ENCODE measurements around the gene PDZD2.
"Not testable (repeated sequence)": the region's sequence is repeated elsewhere in the genome, so short reads cannot be mapped to it uniquely, and the experiment has no call there.

PDZD2 gene

DNA sequence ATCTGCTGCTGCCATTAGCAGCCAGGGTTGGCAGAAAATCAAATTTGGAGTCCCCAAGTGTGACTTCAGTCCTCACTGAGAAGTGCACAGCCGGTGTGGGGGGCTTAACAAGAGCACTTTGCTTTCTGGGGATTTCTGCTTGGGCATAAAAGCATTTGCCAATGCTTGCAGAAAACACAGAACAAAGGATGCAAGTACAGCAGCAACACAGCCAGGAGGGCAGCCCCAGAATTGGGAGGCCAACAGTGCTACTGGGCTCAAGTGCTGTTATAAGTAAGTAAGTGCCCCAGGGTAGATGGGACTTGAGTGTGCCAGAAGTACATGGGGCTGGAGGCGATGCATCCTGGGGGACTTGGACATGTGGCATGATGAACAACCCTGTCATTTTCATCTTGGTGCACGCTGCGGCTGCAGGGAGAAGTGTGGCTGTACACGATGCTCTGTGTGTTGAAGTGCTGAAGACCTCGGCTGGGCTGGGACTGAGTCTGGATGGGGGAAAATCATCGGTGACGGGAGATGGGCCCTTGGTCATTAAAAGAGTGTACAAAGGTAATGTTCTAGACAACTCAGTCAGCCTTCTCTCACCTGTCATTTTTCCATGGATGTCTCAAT, 461.9 kb downstream of the PDZD2 start:
- no peak for DNase-seq (ENCODE audit: low read depth in 2 of 2)

DNA sequence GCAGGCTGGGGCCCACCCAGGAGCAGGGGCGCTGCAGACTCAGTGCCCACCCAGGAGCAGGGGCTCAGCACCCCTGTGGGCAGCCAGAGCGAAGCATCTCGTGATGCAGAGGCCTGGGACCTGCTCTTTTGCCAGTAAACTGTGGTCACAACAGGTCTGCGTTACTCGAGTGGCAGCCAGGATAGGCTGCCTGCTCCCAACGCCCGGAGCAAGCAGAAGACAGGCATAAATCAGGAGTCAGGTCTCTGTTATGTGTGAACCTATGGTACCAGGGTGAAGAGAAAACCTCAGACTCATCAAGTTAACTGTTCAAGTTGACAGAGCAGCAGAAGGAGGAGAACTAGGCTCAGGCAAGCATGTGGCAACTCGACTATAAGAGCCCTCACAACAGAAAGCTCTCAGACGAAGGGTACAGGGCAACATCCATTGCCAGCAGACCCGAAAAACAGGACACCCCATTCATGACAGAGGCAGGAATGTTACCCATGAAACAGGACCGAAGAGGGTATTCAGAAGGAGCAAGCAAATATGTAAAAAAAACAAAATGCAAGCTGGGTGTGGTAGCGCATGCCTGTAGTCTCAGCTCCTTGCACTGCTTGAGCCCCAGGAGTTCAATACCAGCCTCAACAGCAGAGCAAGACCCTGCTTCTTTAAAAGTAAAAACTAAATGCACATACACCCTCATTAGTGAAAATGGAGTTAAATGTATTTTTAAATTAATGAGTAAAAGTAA, 463.5 kb downstream of the PDZD2 start:
- DNase-seq (ENCODE audit: low read depth in 2 of 2), result no peak

DNA sequence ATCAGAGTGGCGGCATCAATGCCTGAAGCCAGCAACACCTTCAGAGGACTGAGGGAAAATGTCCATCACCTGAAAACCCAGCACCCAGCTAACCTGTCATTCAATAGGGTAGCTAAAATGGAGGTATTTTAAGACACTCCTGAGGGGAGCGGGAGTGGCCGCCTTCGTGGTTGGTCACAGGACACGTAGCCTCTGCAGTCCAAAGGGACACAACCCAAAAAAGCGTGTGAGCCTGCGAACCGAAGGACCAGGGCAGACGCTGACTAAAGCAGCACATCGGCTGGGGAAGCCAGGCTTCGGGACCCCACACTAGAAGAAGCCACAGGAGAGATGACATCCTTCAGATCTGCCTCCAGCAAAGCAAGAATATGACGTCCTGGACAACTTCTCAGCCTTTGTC, 464.6 kb downstream of the PDZD2 start:
- no peak for DNase-seq (ENCODE audit: low read depth in 2 of 2)

DNA sequence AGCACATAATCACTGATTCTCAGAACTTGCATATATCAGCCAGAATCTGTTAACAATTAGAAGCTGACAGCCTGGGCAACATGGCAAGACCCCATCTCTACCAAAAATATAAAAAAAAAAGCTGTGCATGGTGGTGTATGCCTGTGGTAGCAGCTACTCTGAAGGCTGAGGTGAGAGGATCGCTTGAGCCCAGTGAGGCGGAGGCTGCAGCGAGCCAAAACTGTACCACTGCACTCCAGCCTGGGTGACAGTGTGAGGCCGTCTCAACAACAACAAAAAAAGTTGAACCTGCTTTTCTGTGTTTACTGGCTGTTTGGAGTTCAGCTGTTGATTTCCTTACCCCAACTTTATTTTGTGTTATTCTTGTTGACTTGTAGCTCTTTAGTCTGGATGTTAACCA, 468.4 kb downstream of the PDZD2 start:
- no peak for DNase-seq (ENCODE audit: low read depth in 2 of 2)

DNA sequence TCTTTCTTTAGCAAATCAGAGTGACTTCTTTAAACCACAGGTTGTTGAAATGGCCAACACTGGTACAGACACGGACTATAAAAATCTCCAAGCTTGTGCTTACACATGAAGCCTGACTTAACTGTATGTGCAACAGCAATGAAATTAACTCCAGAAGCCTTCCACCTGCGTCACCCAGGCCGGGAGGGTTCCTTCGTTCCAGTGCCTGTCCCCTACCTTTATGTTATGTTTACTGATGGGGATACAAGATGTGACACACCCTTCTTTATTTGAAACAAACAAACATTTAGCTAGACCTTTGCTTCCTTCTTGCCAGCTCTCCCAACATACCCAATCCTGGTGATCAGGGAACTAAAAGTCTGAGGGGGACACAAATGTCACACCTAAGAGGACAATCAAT, 469.2 kb downstream of the PDZD2 start:
- DNase-seq (ENCODE audit: low read depth in 2 of 2), result no peak

DNA sequence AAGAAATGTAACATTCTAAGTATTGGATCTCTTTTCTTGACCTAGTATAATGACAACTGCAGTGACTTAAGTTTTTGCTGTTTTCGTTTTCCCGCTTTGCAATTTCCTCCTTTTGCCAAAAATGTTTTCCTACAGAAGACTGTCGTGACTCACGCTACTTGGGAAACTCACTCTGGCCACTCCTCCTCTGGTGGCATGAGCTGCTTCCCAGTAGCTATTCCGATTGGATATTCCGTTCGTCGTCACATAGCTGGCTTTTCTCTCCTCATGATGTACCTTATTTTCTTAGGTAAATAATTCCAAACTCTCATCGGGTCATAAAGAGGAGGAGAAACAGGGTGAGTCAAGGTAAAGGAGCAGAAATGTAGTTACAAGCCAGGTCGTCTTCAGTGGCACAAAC, 470.3 kb downstream of the PDZD2 start:
- no peak for DNase-seq (ENCODE audit: low read depth in 2 of 2)

DNA sequence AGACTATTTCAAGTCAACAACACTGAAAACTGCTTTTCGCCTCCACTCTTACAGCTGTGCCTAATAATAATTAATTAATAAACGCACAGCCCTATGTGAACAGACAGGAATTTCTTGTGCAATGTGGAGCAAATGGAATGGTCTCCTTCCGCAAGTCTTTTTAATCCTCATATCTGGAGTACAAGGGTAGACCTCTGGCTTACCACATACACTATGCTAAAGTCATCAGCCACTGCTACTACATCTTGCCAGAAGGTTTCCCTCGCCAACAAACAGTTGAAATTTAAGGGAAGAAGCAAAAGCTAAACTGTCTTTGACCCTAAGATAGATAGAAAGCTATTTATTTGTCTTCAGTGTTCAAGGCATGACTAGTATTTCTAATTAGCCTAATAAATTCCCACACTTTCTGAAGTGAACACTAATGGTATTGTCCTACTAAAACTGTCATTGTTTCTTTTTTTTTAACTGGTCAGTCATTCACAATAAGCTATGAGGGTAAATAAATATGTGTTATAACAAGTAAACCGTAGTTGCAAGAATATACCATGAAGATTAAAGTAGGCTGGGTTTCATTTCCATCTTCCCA, 471.3 kb downstream of the PDZD2 start:
- no peak for DNase-seq (ENCODE audit: low read depth in 2 of 2)

DNA sequence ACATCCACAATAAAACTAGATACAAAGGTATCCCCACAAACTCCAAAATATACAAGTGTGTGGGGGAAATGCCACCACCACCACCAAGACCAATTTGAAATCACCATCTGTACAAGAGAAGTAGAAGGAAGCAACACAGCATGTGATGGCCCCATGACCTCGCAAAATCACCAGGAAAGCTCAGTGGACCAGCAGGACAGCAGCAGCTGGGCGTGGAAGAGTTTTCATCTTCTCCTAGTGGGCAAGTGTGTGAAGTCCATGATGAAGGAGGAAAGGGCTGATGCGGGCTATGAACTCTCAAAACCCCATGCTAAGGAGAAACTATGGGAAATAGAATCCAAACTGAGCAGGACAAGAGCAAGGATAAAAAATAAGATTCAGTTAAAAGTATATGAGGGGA, 477.1 kb downstream of the PDZD2 start:
- DNase-seq (ENCODE audit: low read depth in 2 of 2), result no peak

DNA sequence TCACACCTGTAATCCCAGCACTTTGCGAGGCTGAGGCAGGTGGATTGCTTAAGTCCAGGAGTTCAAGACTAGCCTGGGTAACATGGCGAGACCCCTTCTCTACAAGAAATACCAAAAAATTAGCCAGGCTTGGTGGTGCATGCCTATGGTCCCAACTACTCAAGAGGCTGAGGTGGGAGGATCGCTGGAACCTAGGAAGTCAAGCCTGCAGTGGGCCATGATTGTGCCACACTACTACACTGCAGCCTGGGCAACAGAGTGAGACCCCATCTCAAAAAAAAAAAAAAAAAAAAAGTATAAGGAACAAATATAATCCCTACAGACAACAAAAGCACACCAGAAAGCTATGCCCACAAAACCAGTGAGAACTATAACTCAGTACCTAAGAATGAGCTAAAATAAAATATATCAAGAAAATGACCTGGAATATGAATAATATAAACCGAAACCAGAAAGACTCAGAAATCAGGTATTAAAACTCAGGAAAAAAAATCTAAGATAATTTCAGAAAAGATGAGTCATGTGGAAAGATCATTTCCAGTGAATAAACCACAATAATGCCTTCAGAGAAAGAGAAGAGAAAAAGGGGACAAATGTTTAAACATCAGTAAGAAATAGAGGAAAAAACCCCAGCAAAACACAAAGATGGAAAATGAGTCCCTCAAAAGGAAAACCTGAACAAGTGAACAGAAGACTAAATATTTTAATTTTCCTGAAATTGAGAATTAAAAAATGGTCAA, 477.8 kb downstream of the PDZD2 start:
- DNase-seq (ENCODE audit: low read depth in 2 of 2), result no peak

DNA sequence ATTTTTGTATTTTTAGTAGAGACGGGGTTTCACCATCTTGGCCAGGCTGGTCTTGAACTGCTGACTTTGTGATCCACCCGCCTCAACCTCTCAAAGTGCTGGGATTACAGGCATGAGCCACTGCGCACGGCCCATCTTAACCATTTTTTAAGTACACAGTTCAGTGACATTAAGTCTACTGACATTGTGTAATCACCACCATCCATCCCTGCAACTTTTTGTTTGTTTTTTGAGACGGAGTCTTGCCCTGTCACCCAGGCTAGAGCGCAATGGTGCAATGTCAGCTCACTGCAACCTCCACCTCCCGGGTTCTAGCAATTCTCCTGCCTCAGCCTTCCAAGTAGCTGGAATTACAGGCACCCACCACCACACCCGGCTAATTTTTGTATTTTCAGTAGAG, 480.0 kb downstream of the PDZD2 start:
- not testable (repeated sequence) for DNase-seq (ENCODE audit: low read depth in 2 of 2)

DNA sequence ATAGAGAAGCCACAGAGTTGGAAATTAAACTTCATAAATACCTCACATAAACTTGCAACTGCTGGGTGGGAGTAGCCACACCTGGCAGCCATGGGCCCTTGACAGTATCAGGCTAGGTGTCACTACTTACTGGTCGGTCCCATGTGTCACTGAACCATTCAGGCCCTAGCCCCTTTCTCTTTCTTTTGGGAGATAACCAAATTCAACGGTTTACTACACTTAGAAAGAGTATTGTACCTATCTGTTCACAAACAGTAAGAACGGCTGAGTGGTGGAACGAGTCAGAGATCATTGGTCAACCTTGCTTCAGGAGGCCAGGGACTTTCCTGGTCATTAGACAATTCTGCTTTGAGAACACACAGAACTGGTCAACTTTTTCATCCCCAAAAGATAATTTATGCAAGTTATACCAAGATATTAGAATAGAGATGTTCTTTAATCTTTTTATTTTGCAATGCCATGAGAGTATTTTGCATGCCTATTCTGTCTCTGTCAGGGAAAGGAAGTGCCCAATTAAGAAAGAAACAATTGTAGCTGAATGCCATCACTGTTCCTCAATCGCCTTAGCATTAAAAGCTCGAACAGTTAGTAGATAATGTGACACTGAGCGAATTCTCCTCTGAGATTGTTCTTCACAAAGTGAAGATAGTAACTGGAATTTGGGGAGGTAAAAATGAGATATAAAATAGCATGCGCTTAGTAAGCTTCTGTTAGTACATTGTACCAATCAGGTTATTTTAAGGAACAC, 484.3 kb downstream of the PDZD2 start:
- DNase-seq (ENCODE audit: low read depth in 2 of 2), result no peak

DNA sequence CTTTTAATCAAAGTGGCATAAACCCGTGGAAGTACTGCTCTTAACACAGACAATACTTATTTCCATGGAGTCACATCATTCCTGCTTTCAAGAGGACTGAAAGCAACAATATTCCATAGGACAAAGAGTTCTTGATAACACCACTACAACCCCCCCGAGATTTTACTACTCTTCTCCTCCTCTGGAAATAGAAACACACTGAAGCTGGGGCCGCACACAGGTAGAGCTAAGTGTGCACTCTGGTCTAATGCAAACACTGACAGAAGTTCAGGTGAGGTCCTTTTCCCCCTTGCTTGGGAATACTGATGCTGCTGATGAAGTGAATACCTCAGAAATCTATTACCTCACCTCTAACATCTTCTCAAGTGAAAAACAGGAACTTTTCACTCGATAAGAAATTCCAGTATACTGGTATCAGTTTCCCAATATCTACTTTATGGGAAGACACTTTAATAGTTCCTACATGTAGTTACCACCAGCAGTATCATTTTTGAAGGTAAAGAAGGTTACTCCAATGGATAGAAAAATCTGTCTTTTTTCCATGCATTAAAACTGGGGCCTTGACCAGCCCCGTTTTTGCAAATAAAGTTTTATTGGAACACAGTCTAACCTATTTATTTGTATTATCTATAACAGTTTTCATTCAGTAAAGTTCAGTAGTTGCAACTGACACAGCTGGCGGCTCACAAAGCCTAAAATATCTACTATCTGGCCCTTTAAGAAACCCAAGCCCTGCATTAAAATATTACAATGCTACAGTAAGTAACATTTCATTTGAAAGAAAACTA, 485.2 kb downstream of the PDZD2 start:
- no peak for DNase-seq (ENCODE audit: low read depth in 2 of 2)

DNA sequence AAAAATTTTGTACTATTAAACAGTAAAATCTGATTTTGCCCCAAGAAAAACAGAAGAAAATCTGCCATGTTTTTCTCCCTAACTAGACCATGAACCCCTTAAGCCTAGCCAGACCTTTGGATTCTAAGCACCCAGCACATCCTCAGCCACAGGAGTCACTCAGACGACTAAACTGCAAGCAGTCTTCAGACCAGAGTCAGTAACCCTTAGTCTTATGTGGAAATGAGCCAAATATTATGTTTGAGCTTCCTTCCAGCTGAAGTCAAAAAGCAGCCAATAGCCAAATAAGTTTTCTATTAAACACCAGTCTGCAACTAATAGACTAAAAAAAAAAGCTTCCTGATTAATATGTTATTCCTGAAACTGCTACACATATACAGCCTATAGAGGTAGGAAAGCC, 487.8 kb downstream of the PDZD2 start:
- DNase-seq (ENCODE audit: low read depth in 2 of 2), result no peak

DNA sequence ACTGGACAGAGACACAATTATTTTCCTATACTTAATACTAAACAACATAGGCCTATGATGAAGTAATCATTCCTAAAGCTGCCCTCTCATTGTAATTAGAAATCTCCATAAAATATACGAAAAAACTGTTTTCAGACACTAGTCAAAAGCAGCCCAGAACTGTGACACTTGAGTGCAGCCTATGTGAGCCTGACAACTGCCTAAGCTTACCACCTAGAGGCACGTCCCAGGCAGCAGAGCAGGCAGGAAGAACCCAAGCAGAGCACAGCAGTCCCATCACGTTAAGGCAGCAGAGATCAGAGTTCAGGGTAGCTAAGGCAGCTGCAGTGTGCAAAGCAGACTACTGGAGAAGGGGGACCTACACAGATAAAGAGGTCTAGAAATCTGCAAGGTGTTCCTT, 488.8 kb downstream of the PDZD2 start:
- DNase-seq (ENCODE audit: low read depth in 2 of 2), result no peak

DNA sequence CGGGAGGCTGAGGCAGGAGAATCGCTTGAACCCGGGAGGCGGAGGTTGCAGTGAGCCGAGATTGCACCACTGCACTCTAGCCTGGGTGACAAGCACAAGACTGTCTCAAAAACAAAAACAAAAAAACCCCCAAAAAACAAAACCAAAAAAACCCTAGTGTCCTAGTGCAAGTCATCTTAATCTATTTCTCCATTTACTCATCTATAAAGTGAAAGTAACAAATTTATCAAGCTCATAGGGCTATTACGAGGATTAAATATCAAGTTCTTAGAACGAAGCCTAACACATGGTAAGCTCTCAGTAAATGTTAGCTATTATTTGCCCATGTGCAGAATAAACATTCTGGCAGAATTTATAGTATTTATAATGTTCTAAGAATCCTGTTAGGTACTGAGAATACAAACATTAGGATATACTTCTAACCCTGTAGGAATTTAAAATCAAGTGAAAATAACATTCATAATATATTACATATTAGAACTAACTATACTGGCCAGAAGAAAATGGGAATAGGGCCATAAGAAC, 490.2 kb downstream of the PDZD2 start:
- no peak for DNase-seq (ENCODE audit: low read depth in 2 of 2)

DNA sequence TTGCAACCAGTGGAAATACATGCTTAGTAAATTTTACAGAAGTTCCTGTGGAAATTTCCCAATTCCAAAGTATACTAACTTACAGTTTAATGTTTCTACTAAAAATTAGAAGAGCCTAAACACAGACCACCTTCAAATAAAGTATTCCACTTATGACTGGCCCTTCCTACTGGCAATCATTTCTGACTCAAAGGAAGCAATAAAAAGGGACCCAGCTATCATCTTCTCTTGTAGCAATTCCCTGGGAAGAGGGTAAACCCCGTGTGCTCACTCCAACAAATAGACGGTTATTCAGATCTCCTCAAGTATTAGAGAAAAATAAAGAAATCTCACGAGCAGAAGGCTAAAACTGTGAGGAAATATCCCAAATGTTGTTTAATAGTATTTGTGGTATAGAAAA, 491.9 kb downstream of the PDZD2 start:
- DNase-seq (ENCODE audit: low read depth in 2 of 2), result no peak

DNA sequence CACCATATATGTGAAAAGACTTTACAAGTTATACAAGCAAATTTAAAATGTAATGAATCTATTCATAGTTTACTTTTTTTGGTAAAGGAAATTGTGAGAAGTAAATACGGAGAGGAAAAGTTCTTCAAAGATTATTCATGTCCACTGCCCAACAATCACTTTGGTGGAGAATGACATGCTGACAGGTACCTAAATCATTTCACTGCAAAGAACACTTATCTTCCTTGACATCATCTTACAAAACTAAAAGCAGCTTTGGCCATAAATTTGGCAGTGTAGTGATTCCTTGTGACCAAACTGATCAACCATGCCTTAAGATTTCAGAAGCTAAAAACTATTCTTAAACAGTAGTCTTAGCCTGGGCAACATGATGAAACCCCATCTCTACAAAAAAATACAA, 492.7 kb downstream of the PDZD2 start:
- no peak for DNase-seq (ENCODE audit: low read depth in 2 of 2)

DNA sequence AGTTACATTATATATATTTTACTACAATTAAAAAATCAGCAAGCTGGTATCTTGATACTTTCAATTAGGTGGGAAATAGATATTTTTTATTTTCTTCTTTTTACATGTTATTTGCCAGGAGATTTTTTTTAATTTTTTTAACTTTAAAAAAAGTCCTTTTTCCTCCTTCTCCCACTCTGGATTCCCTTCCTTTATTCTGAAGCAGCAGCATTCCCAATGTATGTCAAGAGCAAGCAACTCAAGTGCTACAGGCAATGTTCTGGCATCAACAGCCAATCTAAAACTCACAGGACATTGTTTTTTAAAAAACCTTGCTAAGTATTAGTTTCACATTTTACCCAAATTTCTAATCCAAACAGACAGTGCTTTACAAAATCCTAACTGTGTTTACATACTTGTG, 493.8 kb downstream of the PDZD2 start:
- no peak for DNase-seq (ENCODE audit: low read depth in 2 of 2)

DNA sequence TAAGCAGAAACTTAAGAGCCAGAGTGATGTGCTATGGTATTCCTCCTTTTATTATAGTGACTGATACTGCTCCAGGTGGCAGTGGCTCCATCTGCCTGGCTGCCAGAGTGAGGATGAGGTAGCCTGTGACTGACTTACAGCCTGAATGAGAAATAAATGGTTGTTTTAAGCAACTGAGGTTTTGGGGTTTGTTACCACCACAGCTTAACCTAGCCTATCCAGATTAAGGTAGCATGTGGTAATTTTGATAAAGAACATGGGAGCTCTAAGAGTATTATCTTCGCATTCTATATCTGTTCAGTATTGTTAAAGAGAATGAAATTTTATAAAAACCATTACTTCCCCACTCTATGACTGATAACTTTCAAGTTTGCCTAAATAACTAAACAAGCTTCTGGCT, 496.2 kb downstream of the PDZD2 start:
- DNase-seq (ENCODE audit: low read depth in 2 of 2), result no peak

DNA sequence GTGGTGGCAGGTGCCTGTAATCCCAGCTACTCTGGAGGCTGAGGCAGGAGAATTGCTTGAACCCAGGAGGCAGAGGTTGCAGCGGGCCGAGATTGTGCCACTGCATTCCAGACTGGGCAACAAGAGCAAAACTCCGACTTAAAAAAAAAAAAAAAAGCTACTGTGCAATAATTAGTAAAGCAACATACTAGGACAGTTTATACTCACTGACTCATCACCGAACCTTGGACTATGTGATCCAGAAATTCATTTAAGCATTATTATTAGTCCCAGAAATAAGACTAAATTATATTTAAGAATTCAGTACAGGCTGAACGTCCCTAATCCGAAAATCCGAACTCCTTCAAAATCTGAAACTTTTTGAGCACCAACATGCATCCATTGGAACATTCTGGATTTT, 497.4 kb downstream of the PDZD2 start:
- DNase-seq (ENCODE audit: low read depth in 2 of 2), result no peak
